Measurements from ENCODE around the gene PACS1. TPM values are rescaled to one million over a fixed set of nuclear protein-coding genes. Genes with fewer than 3 reads are reported as not detected.

PACS1 gene
- total and polyA plus RNA-seq, 2 donors (not counting 1 experiment from before 2014, with no cell fraction given) = 131 to 303 TPM

DNA sequence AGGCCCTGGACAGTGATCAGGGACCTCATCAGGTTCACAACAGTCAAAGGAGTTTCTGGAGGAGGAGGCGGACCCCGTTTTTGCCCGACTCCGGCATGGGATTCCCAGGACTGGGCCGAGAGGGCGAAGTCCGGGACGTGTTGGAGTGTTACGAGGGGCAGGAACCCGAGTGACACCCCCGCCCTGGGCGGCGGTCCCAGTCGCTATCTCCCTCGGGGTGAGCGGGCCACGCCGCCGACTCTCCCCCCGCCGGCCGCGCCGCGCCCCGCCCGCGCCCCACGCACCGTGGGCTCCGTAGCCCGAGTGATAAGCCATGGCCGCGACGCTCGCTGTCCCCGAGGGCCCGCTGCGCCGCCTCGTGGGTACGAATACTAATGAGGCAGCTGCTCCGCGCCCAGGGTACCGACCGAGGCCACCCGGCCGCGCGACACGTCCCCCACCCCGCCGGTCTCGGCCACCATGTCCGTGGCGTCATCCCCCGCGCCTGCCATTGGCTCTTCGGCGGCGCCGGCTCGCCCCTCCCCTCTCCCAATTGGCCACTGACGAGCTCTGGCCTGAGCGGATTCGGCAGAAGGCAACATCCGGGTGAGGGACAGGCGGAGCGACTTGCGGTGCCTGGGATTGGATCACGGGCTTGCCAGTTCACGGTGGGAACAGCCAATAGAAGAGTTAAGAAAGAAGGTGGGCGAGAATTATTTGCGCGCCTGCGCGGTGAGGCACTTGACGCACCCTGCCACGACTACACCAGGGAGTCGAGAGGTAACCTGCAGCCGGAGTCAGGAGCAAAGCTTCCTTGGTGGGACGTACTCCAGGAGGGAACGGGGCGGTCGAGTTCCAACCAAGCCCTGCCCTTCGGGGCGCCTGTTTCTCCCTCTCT, 218.8 kb downstream of the PACS1 start, which contains the start of gene YIF1A:
Gene YIF1A, minus strand, starts transcription at position 473 of the 877 bp plus-strand sequence. Its CDS starts 158 bp downstream, at position 315.
- peak within 1 kb of the TSS; percentile 83 for H2AFZ ChIP-seq (ENCODE audit: insufficient read depth, low read depth, low read length, poor library complexity, severe bottlenecking)
- H3K27ac ChIP-seq (ENCODE audit: low read length in 2 of 2) = peak within 1 kb of the TSS; percentile 65 to 88
- DNase-seq = peak; percentile 99
- peaks cover 35% of the 10 kb centered on the region for H3K79me2 ChIP-seq (ENCODE audit: control insufficient read depth, insufficient read depth, low read length)
- H3K4me1 ChIP-seq (ENCODE audit: control insufficient read depth in 2 of 2, insufficient read depth in 2 of 2, low read length in 2 of 2) = peaks cover 34 to 42% of the 10 kb centered on the region in 2 donors
- TF ChIP-seq, protein P1, sequence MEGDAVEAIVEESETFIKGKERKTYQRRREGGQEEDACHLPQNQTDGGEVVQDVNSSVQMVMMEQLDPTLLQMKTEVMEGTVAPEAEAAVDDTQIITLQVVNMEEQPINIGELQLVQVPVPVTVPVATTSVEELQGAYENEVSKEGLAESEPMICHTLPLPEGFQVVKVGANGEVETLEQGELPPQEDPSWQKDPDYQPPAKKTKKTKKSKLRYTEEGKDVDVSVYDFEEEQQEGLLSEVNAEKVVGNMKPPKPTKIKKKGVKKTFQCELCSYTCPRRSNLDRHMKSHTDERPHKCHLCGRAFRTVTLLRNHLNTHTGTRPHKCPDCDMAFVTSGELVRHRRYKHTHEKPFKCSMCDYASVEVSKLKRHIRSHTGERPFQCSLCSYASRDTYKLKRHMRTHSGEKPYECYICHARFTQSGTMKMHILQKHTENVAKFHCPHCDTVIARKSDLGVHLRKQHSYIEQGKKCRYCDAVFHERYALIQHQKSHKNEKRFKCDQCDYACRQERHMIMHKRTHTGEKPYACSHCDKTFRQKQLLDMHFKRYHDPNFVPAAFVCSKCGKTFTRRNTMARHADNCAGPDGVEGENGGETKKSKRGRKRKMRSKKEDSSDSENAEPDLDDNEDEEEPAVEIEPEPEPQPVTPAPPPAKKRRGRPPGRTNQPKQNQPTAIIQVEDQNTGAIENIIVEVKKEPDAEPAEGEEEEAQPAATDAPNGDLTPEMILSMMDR (IDR thresholded peaks at IDR 0.05) = peak; percentile 21
- no peak for TF ChIP-seq EZH2 (IDR thresholded peaks at IDR 0.05; ENCODE audit: borderline replicate concordance, insufficient read depth, low read depth, low read length, poor library complexity, severe bottlenecking)
- ATAC-seq (ENCODE audit: low read depth) = peak; percentile 93
- H3K9ac ChIP-seq (ENCODE audit: low read length) = peak within 1 kb of the TSS; percentile 95
- peaks cover 26% of the 10 kb centered on the region for H4K20me1 ChIP-seq (ENCODE audit: control insufficient read depth, insufficient read depth, low read length, poor library complexity, severe bottlenecking)
- H3K36me3 ChIP-seq (replicated peaks in 1 of 2; ENCODE audit: control extremely low read depth in 1 of 2, control insufficient read depth in 1 of 2, extremely low read depth in 1 of 2, insufficient read depth in 2 of 2, low read length in 1 of 2) = peaks cover 0 to 13% of the 10 kb centered on the region in 2 experiments
- CTCF ChIA-PET = interaction anchor here (0.8 to 2.3 kb wide), 9 partner anchors 9 to 237 kb away, joined by 3 to 13 read pairs (median 4); partner anchors contain the start of genes RAB1B and SF3B2
- peak within 1 kb of the TSS; percentile 53 to 92 (median 77) for H3K4me3 ChIP-seq (ENCODE audit: control extremely low read depth in 1 of 5, extremely low read depth in 1 of 5, insufficient read depth in 1 of 5, low read depth in 2 of 5, low read length in 4 of 5)
- H3K4me1 Mint-ChIP-seq = peaks cover 37% of the 10 kb centered on the region
- peak within 1 kb of the TSS; percentile 95 for H3K4me3 Mint-ChIP-seq
- H3K9me3 ChIP-seq (ENCODE audit: control extremely low read depth in 1 of 3, control insufficient read depth in 2 of 3, insufficient read depth in 1 of 3, low read length in 2 of 3) = peaks cover 0 to 4% (median 0%) of the 10 kb centered on the region in 3 donors
- peak within 1 kb of the TSS; percentile 94 for H3K4me2 ChIP-seq (replicated peaks; ENCODE audit: low read depth, low read length, poor library complexity, severe bottlenecking)
- intact Hi-C loops (cut with micrococcal nuclease) = loop anchor here (1.0 to 5.0 kb wide), 4 partner anchors 21 to 177 kb away; partner anchors contain the start of genes PELI3, RAB1B and SLC29A2
- H3K27me3 Mint-ChIP-seq = peaks cover 12% of the 10 kb centered on the region
- peak within 1 kb of the TSS; percentile 94 for H3K27ac Mint-ChIP-seq
- POLR2A ChIA-PET = interaction anchor here (0.5 to 1.8 kb wide), 5 partner anchors 21 to 1176 kb away, joined by 3 to 13 read pairs (median 5); partner anchors contain the start of gene RAB1B
- peaks cover 2 to 33% (median 15%) of the 10 kb centered on the region in 4 experiments for H3K27me3 ChIP-seq (replicated peaks in 1 of 4; ENCODE audit: control extremely low read depth in 1 of 4, control insufficient read depth in 3 of 4, insufficient read depth in 4 of 4, low read length in 3 of 4)
- WGBS (ENCODE audit: insufficient coverage) = under 1% methylated on average over 85 of the region's 87 CpGs
- no peaks in the 10 kb centered on the region for H3K9me3 Mint-ChIP-seq (ENCODE audit: insufficient read depth)
